Spleen (tissue), 7 donors: Measurements from ENCODE around the gene REC114.

Experiments used
- POLR2A ChIP-seq, 3 donors: fragments of 450-650 bp; IDR thresholded peaks; one replicate each; pipeline ENCODE4 v1.5.1; 2017; ENCODE audit warnings: antibody characterized with exemption in 3 of 3, mild to moderate bottlenecking in 1 of 3
- POLR2AphosphoS5 ChIP-seq, 3 donors: sonication (generic); formaldehyde crosslinking; IDR thresholded peaks; one replicate each; pipeline ENCODE4 v1.5.1; 2017; ENCODE audit warnings: antibody characterized with exemption in 3 of 3
- TF ChIP-seq, protein P1 (sequence below), 11 experiments: fragments of 200-600 bp in 7 of 11; fragments of 450-650 bp in 4 of 11; sonication (generic) in 4 of 11; IDR thresholded peaks in 8 of 11; conservative IDR thresholded peaks in 3 of 11; 1 replicate in 7 of 11; 2 replicates in 4 of 11; pipeline versions ENCODE4 v1.4.0 to v1.8.0; 2016 to 2021; ENCODE audit warnings: antibody characterized with exemption in 11 of 11, inconsistent platforms in 4 of 11, mild to moderate bottlenecking in 1 of 11
- donor health status: DM: no; HTN: no; CAD: no; lungs with moderate emphysema.
- donor health status: DM: no; HTN: no; CAD: no.
- donor health status: DM: no; HTN: no; CAD: no.

DNA sequence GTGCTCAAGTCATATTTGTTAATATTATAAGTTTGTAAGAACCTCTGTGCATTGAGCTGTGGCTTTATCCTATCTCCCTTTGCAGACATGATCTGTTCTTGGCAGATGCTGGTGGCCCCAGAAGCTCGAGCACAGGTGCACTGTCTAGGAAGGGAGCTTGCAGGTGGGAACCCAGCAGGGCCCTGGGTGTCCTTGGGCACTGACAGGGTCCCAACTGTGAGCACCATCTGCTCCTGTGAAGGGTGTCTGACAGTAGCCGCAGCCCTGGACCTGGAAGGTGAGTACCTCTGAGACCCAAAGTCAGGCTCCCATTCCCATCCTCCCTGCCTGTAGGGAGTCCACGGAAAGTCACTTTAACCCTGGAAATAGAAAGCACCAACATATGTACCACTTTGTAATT is 2.4 kb upstream of the REC114 start:
- TF ChIP-seq POLR2AphosphoS5 (IDR thresholded peaks at IDR 0.05) (no peak), POLR2A (IDR thresholded peaks at IDR 0.05) (no peak)
- TF ChIP-seq, protein P1, sequence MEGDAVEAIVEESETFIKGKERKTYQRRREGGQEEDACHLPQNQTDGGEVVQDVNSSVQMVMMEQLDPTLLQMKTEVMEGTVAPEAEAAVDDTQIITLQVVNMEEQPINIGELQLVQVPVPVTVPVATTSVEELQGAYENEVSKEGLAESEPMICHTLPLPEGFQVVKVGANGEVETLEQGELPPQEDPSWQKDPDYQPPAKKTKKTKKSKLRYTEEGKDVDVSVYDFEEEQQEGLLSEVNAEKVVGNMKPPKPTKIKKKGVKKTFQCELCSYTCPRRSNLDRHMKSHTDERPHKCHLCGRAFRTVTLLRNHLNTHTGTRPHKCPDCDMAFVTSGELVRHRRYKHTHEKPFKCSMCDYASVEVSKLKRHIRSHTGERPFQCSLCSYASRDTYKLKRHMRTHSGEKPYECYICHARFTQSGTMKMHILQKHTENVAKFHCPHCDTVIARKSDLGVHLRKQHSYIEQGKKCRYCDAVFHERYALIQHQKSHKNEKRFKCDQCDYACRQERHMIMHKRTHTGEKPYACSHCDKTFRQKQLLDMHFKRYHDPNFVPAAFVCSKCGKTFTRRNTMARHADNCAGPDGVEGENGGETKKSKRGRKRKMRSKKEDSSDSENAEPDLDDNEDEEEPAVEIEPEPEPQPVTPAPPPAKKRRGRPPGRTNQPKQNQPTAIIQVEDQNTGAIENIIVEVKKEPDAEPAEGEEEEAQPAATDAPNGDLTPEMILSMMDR (IDR thresholded peaks at IDR 0.05 in 8 of 11, conservative IDR thresholded peaks at IDR 0.05 in 3 of 11) = no peak
